Measurements from ENCODE around the gene CDKAL1. TPM values are rescaled to one million over a fixed set of nuclear protein-coding genes. Genes with fewer than 3 reads are reported as not detected.

CDKAL1 gene
- total and polyA plus RNA-seq, 8 donors, result 3.4 to 36.7 (median 10.4) TPM

DNA sequence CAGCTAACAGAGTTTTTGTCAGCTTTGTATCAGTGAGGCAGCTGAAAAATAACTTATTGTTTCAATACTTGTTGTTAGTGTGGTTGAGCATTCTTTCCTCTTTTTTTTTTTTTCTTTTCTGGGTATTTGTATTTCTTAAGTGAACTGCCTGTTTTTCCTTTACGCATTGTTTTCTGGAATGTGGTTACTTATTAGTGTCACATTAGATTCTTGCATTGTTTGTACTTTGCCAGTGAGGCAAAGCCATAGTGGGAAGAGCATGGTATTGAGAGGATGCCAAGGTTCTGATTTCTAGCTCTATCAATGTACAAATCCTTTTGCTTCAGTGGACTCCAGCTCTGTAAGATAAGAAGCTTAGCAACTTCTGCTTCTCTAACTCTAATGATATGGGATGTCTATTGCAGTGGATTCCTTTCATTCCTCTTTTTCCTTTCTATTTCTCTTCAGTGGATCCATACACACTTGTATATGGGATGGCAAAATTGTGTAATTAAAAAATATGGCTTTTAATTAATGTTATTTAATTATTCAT lies 3.9 kb downstream of the CDKAL1 start:
- 42 to 100% (median 97%) methylated on average over 1 of the region's 1 CpG for WGBS, 5 donors
- peaks cover 7 to 37% (median 30%) of the 10 kb centered on the region in 4 donors for H3K36me3 ChIP-seq
- H3K4me1 ChIP-seq, result peaks cover 6 to 49% (median 28%) of the 10 kb centered on the region in 4 donors
- intact Hi-C loops (cut with DNase I; ENCODE audit: low total_unique reads), result loop anchor here (5.0 kb wide), 1 partner anchor 246 kb away; no protein-coding TSS in a partner anchor
- no peak for TF ChIP-seq EP300 (IDR thresholded peaks at IDR 0.05)
- TF ChIP-seq POLR2AphosphoS5 (IDR thresholded peaks at IDR 0.05), result no peak
- TF ChIP-seq, protein P1, sequence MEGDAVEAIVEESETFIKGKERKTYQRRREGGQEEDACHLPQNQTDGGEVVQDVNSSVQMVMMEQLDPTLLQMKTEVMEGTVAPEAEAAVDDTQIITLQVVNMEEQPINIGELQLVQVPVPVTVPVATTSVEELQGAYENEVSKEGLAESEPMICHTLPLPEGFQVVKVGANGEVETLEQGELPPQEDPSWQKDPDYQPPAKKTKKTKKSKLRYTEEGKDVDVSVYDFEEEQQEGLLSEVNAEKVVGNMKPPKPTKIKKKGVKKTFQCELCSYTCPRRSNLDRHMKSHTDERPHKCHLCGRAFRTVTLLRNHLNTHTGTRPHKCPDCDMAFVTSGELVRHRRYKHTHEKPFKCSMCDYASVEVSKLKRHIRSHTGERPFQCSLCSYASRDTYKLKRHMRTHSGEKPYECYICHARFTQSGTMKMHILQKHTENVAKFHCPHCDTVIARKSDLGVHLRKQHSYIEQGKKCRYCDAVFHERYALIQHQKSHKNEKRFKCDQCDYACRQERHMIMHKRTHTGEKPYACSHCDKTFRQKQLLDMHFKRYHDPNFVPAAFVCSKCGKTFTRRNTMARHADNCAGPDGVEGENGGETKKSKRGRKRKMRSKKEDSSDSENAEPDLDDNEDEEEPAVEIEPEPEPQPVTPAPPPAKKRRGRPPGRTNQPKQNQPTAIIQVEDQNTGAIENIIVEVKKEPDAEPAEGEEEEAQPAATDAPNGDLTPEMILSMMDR (IDR thresholded peaks at IDR 0.05), result no peak
- no peak for TF ChIP-seq POLR2A (IDR thresholded peaks at IDR 0.05)
- no peaks in the 10 kb centered on the region for H3K27me3 ChIP-seq
- DNase-seq, result no peak
- no peaks in the 10 kb centered on the region for H3K9me3 ChIP-seq
- no peak overlapping the region for H3K4me3 ChIP-seq
- H3K27ac ChIP-seq, result no peak overlapping the region

DNA sequence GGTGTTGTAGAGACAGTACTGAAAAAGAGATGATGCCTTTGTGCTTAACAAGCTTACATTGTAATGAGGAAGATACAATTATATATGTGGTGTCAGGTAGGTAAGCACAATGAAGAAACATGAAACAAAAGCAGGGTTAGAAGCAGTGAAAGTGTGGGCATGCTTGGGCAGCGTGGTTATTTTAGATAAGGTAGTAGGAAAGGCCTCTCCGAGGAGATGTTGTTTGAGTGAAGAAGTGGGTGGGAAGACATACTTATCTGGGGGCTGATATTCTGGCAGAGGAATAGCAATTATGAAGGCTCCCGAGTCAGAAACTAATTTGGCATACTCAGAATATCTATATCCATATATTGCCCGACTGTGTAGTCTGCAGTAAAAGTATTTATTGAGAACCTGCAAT lies 4.7 kb downstream of the CDKAL1 start:
- no peaks in the 10 kb centered on the region for H3K9me3 ChIP-seq
- H3K4me1 ChIP-seq, result peaks cover 6 to 46% (median 28%) of the 10 kb centered on the region in 4 donors
- no peak overlapping the region for H3K4me3 ChIP-seq
- H3K27me3 ChIP-seq, result no peaks in the 10 kb centered on the region
- no peak for DNase-seq
- intact Hi-C loops (cut with DNase I; ENCODE audit: low total_unique reads), result loop anchor here (5.0 kb wide), 1 partner anchor 247 kb away; no protein-coding TSS in a partner anchor
- TF ChIP-seq EP300 (IDR thresholded peaks at IDR 0.05) (no peak), POLR2AphosphoS5 (IDR thresholded peaks at IDR 0.05) (no peak), POLR2A (IDR thresholded peaks at IDR 0.05) (no peak)
- TF ChIP-seq, protein P1 (IDR thresholded peaks at IDR 0.05), result no peak
- H3K27ac ChIP-seq, result no peak overlapping the region
- peaks cover 7 to 37% (median 30%) of the 10 kb centered on the region in 4 donors for H3K36me3 ChIP-seq
- 73 to 84% (median 80%) methylated on average over 4 of the region's 4 CpGs for WGBS, 5 donors

DNA sequence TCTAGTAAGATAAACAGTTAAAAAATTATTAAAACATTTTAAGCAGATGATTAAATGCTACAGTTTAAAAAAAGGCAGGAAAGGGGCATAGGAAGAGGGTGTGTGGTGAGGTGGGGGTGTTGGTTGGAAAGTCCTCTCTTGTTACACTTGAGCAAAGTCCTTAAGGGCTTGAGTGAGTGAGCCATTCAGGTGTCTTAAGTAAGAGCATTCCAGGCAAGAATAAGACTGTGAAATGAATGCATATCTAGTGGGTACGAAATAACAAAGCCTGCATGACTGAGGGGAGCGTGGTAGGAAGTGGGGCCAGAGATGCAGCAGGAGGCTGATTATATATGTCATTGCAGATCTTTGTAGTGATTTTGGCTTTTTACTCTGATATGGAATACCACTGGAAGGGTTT lies 5.1 kb downstream of the CDKAL1 start:
- Histone ChIP-seq H3K4me3 (no peak overlapping the region), H3K36me3 (peaks cover 7 to 37% (median 30%) of the 10 kb centered on the region in 4 donors), H3K27ac (no peak overlapping the region), H3K9me3 (no peaks in the 10 kb centered on the region), H3K4me1 (peaks cover 6 to 44% (median 28%) of the 10 kb centered on the region in 4 donors), H3K27me3 (no peaks in the 10 kb centered on the region)
- TF ChIP-seq POLR2A (IDR thresholded peaks at IDR 0.05) (no peak), POLR2AphosphoS5 (IDR thresholded peaks at IDR 0.05) (no peak), EP300 (IDR thresholded peaks at IDR 0.05) (no peak)
- TF ChIP-seq, protein P1 (IDR thresholded peaks at IDR 0.05), result no peak
- WGBS, 5 donors, result 81 to 98% (median 97%) methylated on average over 2 of the region's 2 CpGs
- intact Hi-C loops (cut with DNase I; ENCODE audit: low total_unique reads), result loop anchor here (5.0 kb wide), 1 partner anchor 247 kb away; no protein-coding TSS in a partner anchor
- no peak for DNase-seq

DNA sequence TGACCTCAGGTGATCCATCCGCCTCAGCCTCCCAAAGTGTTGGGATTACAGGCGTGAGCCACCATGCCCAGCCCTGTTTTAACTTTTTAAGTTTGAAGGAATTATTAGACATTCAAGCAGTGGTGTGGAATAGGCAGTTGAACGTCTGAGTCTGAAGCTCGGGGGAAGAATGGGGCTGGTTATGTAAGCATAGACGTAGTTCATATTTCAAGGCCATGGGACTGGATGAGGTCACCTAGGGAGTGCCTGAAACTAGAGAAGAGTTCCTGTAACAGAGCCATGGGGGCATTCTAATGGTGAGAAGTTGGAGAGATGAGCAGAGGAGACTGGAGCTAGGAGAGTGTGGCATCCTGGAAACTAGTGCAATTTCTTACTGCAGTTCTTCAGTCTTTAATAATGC lies 6.4 kb downstream of the CDKAL1 start:
- 80 to 95% (median 92%) methylated on average over 5 of the region's 5 CpGs for WGBS, 5 donors
- Histone ChIP-seq H3K36me3 (peaks cover 7 to 41% (median 37%) of the 10 kb centered on the region in 4 donors), H3K27me3 (no peaks in the 10 kb centered on the region), H3K4me3 (no peak overlapping the region), H3K4me1 (peaks cover 4 to 35% (median 19%) of the 10 kb centered on the region in 4 donors), H3K27ac (no peak overlapping the region), H3K9me3 (no peaks in the 10 kb centered on the region)
- TF ChIP-seq POLR2AphosphoS5 (IDR thresholded peaks at IDR 0.05), result no peak
- TF ChIP-seq POLR2A (IDR thresholded peaks at IDR 0.05), result no peak
- TF ChIP-seq, protein P1 (IDR thresholded peaks at IDR 0.05), result no peak
- no peak for TF ChIP-seq EP300 (IDR thresholded peaks at IDR 0.05)
- no peak for DNase-seq
- intact Hi-C loops (cut with DNase I; ENCODE audit: low total_unique reads), result no loop called here
